H54 (cell line): Measurements from ENCODE around the gene GXYLT2.
A peak's percentile ranks its signal among the peaks of the same experiment; 100 is the strongest.

Experiments used
- DNase-seq: peaks from one replicate; pipeline ENCODE4 v3.0.0; 2011; ENCODE audit warnings: low spot score, mixed read lengths; ENCODE audit not compliant: insufficient read length
- FAIRE-seq: peaks from 3 replicates; lab custom pipeline; 2011; peaks lifted over from hg19 to GRCh38; lab: Jason Lieb, UNC
- POLR2A ChIP-seq: IDR thresholded peaks from 2 replicates; pipeline ENCODE4 v1.6.1; 2011; ENCODE audit warnings: low read depth, mild to moderate bottlenecking, low read length

Gene GXYLT2

DNA sequence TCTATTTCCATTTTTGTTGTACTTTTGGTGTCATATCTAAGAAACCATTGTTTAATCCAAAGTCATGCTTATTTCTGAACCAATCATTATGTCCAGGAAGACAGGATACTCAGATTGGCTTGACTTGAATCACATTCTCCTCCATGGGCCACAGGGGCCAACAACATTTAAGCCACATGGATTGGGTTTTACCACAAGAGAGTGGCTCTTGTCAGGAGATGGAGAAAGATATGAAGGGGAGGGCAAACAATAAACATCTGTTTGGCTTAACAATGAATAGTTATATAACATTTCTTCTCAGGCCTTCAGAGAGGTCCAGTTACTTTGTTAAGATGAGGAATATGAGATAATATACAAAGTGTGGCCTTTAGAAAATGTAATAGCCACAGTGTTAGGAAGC, 44.6 kb downstream of the GXYLT2 start:
- TF ChIP-seq POLR2A, result no peak

DNA sequence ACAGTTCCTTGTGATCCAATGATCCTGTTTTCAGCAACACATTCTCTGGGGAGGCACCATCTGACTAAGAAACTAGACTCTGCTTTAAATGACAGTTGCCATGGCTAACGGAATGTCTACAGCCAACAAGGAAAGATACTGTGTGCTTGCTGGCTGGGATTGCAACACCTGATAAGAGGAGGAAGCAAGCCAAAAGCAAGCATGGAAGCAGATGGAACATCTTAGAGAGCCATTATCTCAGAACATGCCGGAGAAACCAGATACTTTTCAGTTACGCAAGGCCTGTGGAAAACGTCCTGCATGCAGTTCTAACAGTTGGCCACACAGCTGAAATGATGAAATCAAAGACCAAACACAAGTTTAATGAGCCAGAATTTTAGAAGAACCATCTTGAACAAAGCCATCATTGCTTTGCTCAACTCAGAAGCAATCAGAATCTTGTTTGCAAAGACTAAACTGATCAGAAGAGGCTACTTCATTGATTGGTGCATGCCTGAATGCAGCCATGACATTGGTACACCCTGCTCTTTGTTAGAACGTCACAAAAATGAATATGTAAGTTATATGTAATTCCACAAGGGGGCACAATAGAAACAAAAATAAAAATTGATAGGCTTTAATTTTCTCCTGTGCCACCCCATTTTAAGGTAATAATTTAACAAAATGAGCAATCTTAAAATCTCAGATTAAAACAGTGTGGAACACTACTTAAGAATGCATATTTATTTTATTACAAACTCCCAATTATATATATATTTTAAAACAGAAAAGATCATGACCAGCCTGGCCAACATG, 50.8 kb downstream of the GXYLT2 start:
- no peak for TF ChIP-seq POLR2A
- DNase-seq, result peak; percentile 55
- FAIRE-seq, result peak; percentile 80

More for the DNA sequence above, 44.6 kb downstream of the GXYLT2 start:
- DNase-seq (no peak), FAIRE-seq (no peak)

DNA sequence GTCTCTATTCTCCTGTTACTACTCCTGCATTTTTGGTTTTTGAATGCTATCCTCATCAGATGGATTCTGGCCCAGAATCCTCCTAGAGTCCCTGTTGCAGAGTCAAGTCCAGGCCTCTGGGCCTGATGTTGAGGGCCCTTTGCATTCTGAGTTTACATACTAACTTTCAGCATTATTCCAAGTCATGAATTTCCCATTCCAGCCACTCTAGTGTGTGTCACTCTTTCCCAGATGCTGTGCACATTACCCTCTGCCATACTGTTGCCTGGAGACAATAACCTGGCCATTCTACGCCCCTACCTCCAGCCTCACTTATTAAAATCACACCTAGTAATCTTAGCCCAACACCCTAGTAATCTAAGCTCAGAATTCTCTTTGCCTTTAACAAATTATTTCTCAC, 53.4 kb downstream of the GXYLT2 start:
- FAIRE-seq, result no peak
- DNase-seq, result no peak
- no peak for TF ChIP-seq POLR2A

DNA sequence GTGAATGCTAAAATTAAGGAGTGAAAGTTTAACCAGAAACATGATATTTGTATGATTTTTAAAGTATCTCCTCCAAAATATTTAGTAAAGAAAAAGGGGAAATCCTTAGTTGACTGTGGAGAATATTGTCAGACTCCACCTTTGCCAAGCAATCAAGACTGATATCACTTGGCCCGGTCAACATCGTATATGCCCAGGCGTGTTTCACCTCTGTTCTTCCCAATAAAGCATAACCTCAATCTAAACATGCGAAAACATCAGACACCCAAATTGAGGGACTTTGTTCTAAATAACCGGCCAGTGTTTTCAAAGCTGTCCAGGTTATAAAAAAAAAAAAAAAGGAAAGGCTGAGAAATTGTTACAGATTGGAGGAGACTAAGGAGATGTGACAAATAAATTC, 54.6 kb downstream of the GXYLT2 start:
- no peak for FAIRE-seq
- no peak for TF ChIP-seq POLR2A
- DNase-seq, result no peak

DNA sequence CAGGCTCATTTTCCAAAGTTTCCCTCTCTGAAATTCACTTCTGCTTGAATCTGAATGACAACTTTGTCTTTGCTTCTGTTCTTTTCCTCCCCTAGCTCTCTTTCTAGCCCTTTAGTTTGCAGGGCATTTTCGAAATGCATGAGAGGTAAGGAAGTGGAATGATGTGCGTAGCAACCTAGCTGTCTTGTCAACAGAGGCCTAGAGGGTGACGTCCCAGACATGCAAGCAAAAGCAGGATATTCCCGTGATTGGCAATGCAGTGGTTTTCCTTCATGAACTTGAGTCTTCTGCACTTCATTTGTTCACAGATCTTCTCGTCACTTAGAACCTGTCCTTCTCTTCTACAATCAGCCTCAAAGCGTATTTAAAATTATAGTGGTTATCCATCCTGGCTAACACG, 56.9 kb downstream of the GXYLT2 start:
- no peak for FAIRE-seq
- no peak for DNase-seq
- TF ChIP-seq POLR2A, result no peak

DNA sequence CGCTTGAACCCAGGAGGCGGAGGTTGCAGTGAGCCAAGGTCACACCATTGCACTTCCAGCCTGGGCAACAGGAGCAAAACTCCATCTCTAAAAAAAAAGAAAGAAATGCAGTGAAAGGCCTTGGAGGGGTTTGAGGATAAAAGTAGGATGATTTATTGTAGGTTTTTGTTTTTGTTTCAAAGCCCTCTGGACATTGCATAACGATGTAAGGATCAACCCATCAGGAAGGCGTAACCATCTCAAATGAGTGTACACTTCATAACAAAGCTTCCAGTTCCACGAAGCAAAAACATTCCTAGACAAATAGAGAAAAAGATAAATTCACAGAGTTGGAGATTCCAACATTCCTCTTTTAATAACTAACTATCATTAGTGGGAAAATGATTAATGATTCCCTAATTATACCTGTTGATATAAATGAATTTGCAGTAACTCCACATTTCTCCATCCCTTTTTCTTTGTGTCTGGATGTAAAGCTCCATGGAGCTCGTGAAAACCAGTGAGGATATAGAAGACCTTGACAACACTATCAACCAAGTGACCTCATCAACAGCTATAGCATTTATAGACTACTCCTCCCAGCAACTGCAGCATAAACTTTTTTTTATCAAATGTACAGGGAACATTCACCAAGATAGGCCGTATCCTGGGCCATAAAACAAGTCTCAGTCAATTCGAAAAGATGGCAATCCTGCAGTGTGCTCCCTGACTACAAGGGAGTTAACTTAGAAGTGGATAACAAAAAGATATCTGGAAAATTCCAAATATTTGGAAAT, 60.1 kb downstream of the GXYLT2 start:
- FAIRE-seq (no peak), DNase-seq (no peak)

DNA sequence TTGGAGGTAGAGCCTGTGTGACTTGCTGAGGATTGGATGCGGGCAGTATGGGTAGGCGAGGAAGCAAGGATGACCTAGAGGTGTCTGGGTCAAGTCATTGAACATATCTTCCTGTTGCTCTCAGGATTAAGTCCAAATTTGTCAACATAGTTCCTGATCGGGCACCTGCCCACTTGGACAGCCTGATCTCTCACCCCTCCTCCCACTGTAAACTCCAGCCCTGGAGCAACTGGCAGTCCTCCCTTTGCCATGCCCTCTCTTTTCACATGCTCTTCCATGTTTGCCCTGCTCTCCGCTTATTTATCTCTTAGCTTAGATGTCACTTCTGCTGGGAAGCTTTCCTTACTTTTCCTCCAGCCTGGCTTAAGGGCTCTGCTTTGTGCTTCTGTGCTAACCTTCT, 61.2 kb downstream of the GXYLT2 start:
- DNase-seq (no peak), FAIRE-seq (no peak)
- TF ChIP-seq POLR2A, result no peak

More for the DNA sequence above, 60.1 kb downstream of the GXYLT2 start:
- TF ChIP-seq POLR2A, result no peak

DNA sequence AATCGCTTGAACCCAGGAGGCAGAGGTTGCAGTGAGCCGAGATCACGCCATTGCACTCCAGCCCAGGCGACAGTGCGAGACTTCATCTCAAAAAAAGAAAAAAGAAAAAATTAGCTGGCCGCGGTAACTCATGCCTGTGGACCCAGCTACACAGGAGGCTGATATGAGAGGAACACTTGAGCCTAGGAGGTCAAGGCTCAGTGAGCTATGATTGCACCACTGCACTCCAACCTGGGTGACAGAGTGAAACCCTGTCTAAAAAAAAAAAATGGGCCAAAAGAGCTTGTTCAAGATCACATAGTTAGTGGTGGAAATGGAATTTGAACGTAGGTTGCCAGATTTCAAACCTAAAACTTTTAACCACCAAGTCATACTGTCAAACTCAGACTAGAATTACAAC, 62.5 kb downstream of the GXYLT2 start:
- FAIRE-seq (no peak), DNase-seq (no peak)
- no peak for TF ChIP-seq POLR2A

DNA sequence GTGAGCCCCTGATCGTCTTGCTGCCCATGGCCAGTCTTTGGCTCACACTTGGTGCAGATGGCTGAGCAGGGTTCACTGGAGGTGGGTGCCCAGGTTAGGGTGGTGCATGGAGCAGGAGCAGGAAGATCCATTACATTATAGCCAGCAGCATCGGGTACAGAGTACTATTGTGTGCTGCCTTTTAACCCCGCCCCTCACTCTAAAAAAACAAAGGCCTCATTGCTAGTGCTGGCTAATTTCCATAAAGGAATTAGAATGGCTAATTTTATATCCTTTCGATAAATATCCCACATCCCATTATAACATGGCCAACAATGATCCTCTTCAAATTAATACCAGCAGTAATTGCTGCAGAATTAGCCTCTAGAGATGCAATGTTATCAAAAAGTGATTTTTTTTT, 63.0 kb downstream of the GXYLT2 start:
- no peak for TF ChIP-seq POLR2A
- DNase-seq (no peak), FAIRE-seq (no peak)

DNA sequence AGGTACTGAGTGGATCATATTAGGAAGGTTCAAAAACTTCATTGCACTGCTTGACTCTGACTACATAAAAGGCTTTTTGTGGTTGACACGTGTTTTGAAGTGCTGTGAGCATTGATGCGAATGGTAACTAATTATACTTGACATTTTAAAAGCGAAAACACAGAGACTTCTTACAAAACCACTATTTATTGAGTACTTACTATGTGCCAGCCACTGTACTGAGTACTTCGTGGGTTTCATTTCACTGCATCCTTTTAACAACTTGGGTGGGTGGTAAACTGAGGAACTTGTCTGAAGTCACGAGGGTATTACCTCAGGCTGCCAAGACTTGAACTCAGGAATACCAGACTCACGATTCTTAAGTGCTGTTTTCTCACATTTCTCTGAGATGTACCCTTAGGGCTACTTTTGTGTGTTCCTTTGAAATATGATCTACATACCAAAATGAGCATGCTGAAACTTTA, 63.4 kb downstream of the GXYLT2 start:
- FAIRE-seq (no peak), DNase-seq (no peak)
- no peak for TF ChIP-seq POLR2A

DNA sequence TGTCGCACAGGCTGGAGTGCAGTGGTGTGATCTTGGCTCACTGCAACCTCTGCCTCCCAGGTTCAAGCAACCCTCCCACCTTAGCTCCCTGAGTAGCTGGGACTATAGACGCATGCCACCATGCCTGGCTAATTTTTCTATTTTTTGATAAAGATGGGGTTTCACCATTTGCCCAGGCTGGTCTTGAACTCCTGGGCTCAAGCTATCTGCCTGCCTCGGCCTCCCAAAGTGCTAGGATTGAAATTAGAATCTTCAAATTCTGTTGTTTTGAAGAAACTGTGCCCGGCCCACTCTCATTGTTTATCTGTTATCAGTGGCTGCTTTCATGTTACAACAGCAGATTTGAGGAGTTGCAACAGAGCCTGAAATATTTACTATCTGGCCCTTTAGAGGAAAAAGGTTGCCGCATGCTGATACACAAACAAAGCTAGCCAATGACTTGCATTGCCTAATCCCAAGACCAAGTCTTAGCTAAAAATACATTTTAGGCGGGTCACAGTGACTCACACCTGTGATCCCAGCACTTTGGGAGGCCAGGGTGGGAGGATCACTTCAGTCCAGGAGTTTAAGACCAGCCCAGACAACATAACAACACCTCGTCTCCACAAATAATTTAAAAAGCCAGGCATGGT, 65.6 kb downstream of the GXYLT2 start:
- no peak for TF ChIP-seq POLR2A
- DNase-seq (peak; percentile 12), FAIRE-seq (peak; percentile 81)

DNA sequence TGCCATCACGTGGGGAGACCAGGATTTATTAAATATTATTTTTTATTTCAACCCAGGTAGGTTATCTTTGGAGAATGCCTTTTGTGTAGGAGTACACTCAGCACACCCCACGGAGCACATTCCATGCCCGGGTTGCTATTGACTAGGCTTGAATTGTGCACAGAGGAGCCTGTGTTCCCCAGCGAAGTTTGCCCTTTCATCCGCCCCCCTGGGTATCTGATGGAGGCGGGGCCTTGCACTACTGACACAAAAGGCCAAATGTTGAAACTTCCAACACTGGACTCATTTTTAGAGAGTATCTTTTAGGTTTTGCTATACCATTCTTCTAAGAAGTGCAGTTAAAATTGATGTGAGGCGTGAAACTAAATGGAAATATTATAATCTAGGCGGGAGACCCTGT, 69.5 kb downstream of the GXYLT2 start:
- no peak for DNase-seq
- no peak for TF ChIP-seq POLR2A
- no peak for FAIRE-seq

DNA sequence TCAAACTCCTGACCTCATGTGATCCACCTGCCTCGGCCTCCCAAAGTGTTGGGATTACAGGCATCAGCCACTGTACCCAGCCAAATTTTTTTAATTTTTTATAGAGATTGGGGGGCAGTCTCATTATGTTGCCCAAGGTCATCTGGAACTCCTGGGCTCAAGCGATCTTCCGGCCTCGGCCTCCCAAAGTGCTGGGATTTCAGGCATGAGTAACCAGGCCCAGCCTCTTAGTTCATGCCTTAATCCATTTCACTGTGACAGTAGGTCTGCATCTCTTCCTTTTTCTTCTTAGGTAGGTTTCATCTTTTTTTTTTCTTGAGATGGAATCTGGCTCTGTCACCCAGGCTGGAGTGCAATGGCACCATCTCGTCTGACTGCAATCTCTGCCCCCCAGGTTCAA, 71.5 kb downstream of the GXYLT2 start:
- TF ChIP-seq POLR2A, result no peak
- DNase-seq (no peak), FAIRE-seq (no peak)
